ENCODE results near the gene TMEM86B.
A peak's percentile ranks its signal among the peaks of the same experiment; 100 is the strongest.
"Not testable (repeated sequence)": the region's sequence is repeated elsewhere in the genome, so short reads cannot be mapped to it uniquely, and the experiment has no call there.

TMEM86B gene

GRCh38 chr19:55225415-55225958, 3.1 kb downstream of the TMEM86B start:
- Histone ChIP-seq H3K4me1 (ENCODE audit: insufficient read depth, low read length) (no peaks in the 10 kb centered on the region), H3K4me3 (ENCODE audit: low read length) (no peak overlapping the region), H3K9ac (ENCODE audit: low read depth, low read length) (no peak overlapping the region), H3K27me3 (ENCODE audit: insufficient read depth, low read length) (no peaks in the 10 kb centered on the region), H3K27ac (ENCODE audit: low read depth, low read length) (no peak overlapping the region), H3K9me3 (ENCODE audit: insufficient read depth, low read depth, low read length) (no peaks in the 10 kb centered on the region), H3K36me3 (ENCODE audit: insufficient read depth, low read length) (peaks cover 14% of the 10 kb centered on the region; the same call in 1 of the 2 replicates)
- WGBS = 87% methylated on average over 4 of the region's 7 CpGs

- H3K4me1 ChIP-seq (ENCODE audit: insufficient read depth, low read length); H3K36me3 ChIP-seq (ENCODE audit: insufficient read depth, low read length); H3K9ac ChIP-seq (ENCODE audit: low read depth, low read length); H3K4me3 ChIP-seq (ENCODE audit: low read length); H3K27ac ChIP-seq (ENCODE audit: low read depth, low read length); H3K9me3 ChIP-seq (ENCODE audit: insufficient read depth, low read depth, low read length); H3K27me3 ChIP-seq (ENCODE audit: insufficient read depth, low read length): not testable (repeated sequence)
- 85% methylated on average over 10 of the region's 11 CpGs for WGBS
Measured at GRCh38 chr19:55224679-55225414, 3.7 kb downstream of the TMEM86B start.

GRCh38 chr19:55224038-55224665, 4.4 kb downstream of the TMEM86B start:
- Histone ChIP-seq H3K4me3 (ENCODE audit: low read length) (no peak overlapping the region), H3K27me3 (ENCODE audit: insufficient read depth, low read length) (no peaks in the 10 kb centered on the region), H3K9ac (ENCODE audit: low read depth, low read length) (no peak overlapping the region), H3K36me3 (ENCODE audit: insufficient read depth, low read length) (0 out of 2 replicates have a peak, but pooled peaks cover 6% of the 10 kb centered on the region), H3K4me1 (ENCODE audit: insufficient read depth, low read length) (no peaks in the 10 kb centered on the region), H3K9me3 (ENCODE audit: insufficient read depth, low read depth, low read length) (0 out of 2 replicates have a peak, but pooled peaks cover 3% of the 10 kb centered on the region), H3K27ac (ENCODE audit: low read depth, low read length) (no peak overlapping the region)
- 91% methylated on average over 26 of the region's 26 CpGs for WGBS

GRCh38 chr19:55223291-55224037, 5.1 kb downstream of the TMEM86B start:
- H3K27me3 ChIP-seq (ENCODE audit: insufficient read depth, low read length) = no peaks in the 10 kb centered on the region
- H3K9me3 ChIP-seq (ENCODE audit: insufficient read depth, low read depth, low read length) = 0 out of 2 replicates have a peak, but pooled peaks cover 3% of the 10 kb centered on the region
- H3K4me3 ChIP-seq (ENCODE audit: low read length) = no peak overlapping the region
- no peak overlapping the region for H3K9ac ChIP-seq (ENCODE audit: low read depth, low read length)
- WGBS = 94% methylated on average over 17 of the region's 17 CpGs
- 0 out of 2 replicates have a peak, but pooled peaks cover 6% of the 10 kb centered on the region for H3K36me3 ChIP-seq (ENCODE audit: insufficient read depth, low read length)
- no peak overlapping the region for H3K27ac ChIP-seq (ENCODE audit: low read depth, low read length)
- H3K4me1 ChIP-seq (ENCODE audit: insufficient read depth, low read length) = no peaks in the 10 kb centered on the region

- no peaks in the 10 kb centered on the region for H3K27me3 ChIP-seq (ENCODE audit: insufficient read depth, low read length)
- whole genome bisulfite sequencing = 79% methylated on average over 9 of the region's 9 CpGs
- H3K36me3 ChIP-seq (ENCODE audit: insufficient read depth, low read length) = no peaks in the 10 kb centered on the region
Measured at GRCh38 chr19:55220525-55220924, 8.0 kb downstream of the TMEM86B start.

GRCh38 chr19:55216461-55217198, 11.9 kb downstream of the TMEM86B start:
- Histone ChIP-seq H3K4me3 (ENCODE audit: low read length) (peak overlapping the region; percentile 67), H3K9ac (ENCODE audit: low read depth, low read length) (peak overlapping the region; percentile 52)
- 5% methylated on average over 33 of the region's 36 CpGs for WGBS

More at GRCh38 chr19:55220525-55220924, 8.0 kb downstream of the TMEM86B start:
- H3K9ac ChIP-seq (ENCODE audit: low read depth, low read length) = no peak overlapping the region
- H3K27ac ChIP-seq (ENCODE audit: low read depth, low read length) = no peak overlapping the region
- 0 out of 2 replicates have a peak, but pooled peaks cover 3% of the 10 kb centered on the region for H3K9me3 ChIP-seq (ENCODE audit: insufficient read depth, low read depth, low read length)
- no peak overlapping the region for H3K4me3 ChIP-seq (ENCODE audit: low read length)
- H3K4me1 ChIP-seq (ENCODE audit: insufficient read depth, low read length) = no peaks in the 10 kb centered on the region

GRCh38 chr19:55213547-55213946, 15.0 kb downstream of the TMEM86B start:
- 91% methylated on average over 7 of the region's 7 CpGs for WGBS
- Histone ChIP-seq H3K27me3 (ENCODE audit: insufficient read depth, low read length) (no peaks in the 10 kb centered on the region), H3K9ac (ENCODE audit: low read depth, low read length) (no peak overlapping the region), H3K9me3 (ENCODE audit: insufficient read depth, low read depth, low read length) (peaks cover 10% of the 10 kb centered on the region), H3K27ac (ENCODE audit: low read depth, low read length) (no peak overlapping the region), H3K4me1 (ENCODE audit: insufficient read depth, low read length) (no peaks in the 10 kb centered on the region), H3K4me3 (ENCODE audit: low read length) (no peak overlapping the region), H3K36me3 (ENCODE audit: insufficient read depth, low read length) (no peaks in the 10 kb centered on the region)

More at GRCh38 chr19:55216461-55217198, 11.9 kb downstream of the TMEM86B start:
- Histone ChIP-seq H3K9me3 (ENCODE audit: insufficient read depth, low read depth, low read length) (peaks cover 13% of the 10 kb centered on the region), H3K27me3 (ENCODE audit: insufficient read depth, low read length) (no peaks in the 10 kb centered on the region), H3K27ac (ENCODE audit: low read depth, low read length) (peak overlapping the region; percentile 75; the same call in 1 of the 2 replicates), H3K36me3 (ENCODE audit: insufficient read depth, low read length) (no peaks in the 10 kb centered on the region), H3K4me1 (ENCODE audit: insufficient read depth, low read length) (no peaks in the 10 kb centered on the region)

- H3K9me3 ChIP-seq (ENCODE audit: insufficient read depth, low read depth, low read length) = peaks cover 10% of the 10 kb centered on the region
Measured at GRCh38 chr19:55212447-55212846, 16.1 kb downstream of the TMEM86B start.

GRCh38 chr19:55209693-55210472, 18.7 kb downstream of the TMEM86B start:
- H3K27me3 ChIP-seq (ENCODE audit: insufficient read depth, low read length) = no peaks in the 10 kb centered on the region
- H3K36me3 ChIP-seq (ENCODE audit: insufficient read depth, low read length) = no peaks in the 10 kb centered on the region
- H3K9ac ChIP-seq (ENCODE audit: low read depth, low read length) = no peak overlapping the region
- peaks cover 10% of the 10 kb centered on the region for H3K9me3 ChIP-seq (ENCODE audit: insufficient read depth, low read depth, low read length)
- no peaks in the 10 kb centered on the region for H3K4me1 ChIP-seq (ENCODE audit: insufficient read depth, low read length)
- 70% methylated on average over 17 of the region's 17 CpGs for WGBS
- no peak overlapping the region for H3K27ac ChIP-seq (ENCODE audit: low read depth, low read length)
- no peak overlapping the region for H3K4me3 ChIP-seq (ENCODE audit: low read length)

More at GRCh38 chr19:55212447-55212846, 16.1 kb downstream of the TMEM86B start:
- WGBS = 88% methylated on average over 3 of the region's 3 CpGs
- Histone ChIP-seq H3K27me3 (ENCODE audit: insufficient read depth, low read length) (no peaks in the 10 kb centered on the region), H3K4me3 (ENCODE audit: low read length) (no peak overlapping the region), H3K27ac (ENCODE audit: low read depth, low read length) (no peak overlapping the region), H3K36me3 (ENCODE audit: insufficient read depth, low read length) (no peaks in the 10 kb centered on the region), H3K9ac (ENCODE audit: low read depth, low read length) (no peak overlapping the region), H3K4me1 (ENCODE audit: insufficient read depth, low read length) (no peaks in the 10 kb centered on the region)
